Measurements from ENCODE around the gene TIAM2.
"Not testable (repeated sequence)": the region's sequence is repeated elsewhere in the genome, so short reads cannot be mapped to it uniquely, and the experiment has no call there.

Gene TIAM2

DNA sequence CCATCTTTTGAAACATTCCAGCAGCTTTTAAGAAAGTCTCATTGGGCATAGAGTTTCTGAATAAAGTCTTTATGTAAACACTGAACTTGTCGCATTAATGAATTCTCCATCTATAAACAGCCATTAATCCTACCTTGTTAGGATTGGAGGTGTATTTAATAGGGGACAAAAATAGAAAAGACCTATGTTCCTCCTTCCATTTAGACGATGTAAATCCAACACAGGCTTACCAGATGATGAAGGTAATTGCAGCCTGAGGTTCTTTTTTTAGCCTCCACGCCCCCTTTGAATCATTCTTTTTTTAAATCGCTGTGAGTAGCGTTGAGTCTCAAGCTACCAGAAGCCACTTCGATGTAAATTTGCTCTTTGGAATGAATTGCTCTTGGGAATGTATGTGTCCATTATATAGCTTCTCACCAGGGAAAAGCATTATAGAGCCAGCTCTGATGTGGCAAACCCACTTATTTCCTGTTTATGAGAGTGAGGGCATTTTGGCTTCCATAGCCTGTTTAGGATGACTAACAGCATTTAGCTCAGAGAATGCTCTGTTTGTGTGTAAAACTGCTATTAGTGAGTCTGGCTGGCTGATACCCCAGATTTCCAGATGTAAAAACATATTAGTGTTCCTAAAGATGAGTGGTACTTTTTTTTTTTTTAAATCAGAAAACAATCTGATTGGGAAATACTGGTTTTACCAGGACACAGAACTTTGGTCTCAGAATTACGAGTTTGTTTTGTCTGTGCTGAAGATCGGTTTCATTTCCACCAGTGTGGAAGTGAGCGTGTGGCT is 193.8 kb downstream of the TIAM2 start:
- DNase-seq (ENCODE audit: low read depth in 4 of 4, low spot score in 1 of 4), result no peak

DNA sequence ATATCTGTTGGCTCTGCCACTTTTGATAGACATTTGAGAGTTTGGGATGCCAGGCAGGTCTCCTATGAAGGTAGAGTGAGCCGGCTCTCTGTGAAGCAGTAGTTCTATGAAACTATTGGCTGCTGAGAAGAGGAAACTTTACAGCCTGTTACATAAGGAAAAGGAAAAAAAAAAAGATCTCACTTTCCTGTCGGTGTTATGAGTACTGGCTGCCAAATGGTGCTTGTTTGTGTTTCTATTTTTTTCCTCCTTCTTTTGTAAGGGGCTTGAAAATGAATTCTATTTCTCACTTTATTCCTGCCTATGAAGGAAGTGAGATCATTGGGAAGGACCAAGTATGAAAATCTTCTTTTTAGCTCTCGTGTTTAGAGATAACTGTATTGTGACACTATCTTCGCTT is 195.6 kb downstream of the TIAM2 start:
- no peak for DNase-seq (ENCODE audit: low read depth in 4 of 4, low spot score in 1 of 4)

DNA sequence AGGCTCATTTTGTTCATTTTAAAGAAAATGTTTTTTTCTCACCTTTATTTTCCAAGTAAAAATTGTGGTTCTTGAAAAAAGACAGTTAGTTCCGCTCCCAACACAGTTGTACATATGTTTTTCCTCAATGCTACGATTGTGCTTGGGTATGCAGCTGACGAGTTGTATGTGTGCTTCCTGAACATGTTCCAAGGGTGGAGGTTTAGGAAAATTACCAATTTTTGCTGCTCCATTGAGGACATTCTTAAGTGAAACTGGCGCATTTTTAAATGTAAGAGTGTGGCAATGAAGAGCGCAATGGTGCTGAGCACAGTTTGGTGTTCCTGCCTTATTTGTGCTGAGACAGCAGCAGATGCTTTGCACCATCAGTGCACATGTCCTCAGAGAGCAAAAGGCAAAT is 198.4 kb downstream of the TIAM2 start:
- no peak for DNase-seq (ENCODE audit: low read depth in 4 of 4, low spot score in 1 of 4)

DNA sequence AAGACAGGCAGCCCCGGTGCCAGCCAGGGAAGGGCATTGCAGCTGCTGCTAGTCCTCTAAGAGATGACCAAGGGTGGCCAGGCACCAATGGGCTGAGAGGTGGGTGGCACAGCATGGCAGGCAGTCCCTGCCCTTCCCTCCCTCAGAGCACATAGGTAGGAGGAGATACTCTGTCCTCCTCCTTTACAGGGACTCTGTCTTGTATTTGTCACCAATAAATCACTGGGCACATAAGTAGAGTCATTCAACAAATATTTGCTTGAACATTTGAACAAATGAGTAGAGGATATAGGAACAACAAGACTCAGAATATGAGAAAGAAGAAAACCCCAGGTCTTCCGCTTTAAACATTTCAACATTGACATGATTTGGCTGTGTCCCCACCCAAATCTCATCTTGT is 199.3 kb downstream of the TIAM2 start:
- DNase-seq (ENCODE audit: low read depth in 4 of 4, low spot score in 1 of 4), result no peak

DNA sequence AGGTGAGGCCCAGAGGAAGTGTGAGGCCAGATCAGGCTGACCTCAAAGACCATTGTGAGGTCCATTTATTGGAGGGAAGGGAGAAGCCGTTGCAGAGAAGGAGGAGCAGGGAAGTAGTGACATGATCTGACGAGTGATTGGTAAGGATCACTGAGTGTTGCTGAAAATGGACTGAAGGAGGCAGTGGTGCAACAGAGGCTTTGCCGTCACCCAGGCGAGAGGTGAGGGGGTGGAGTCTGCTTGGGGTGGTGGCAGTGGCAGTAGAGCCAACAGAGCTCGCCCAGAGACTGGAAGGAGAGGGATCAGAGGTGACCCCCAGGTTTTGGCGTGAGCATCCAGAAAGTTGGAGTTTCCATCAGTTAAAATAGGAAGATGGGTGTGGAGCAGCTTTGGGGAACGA is 200.8 kb downstream of the TIAM2 start:
- no peak for DNase-seq (ENCODE audit: low read depth in 4 of 4, low spot score in 1 of 4)

DNA sequence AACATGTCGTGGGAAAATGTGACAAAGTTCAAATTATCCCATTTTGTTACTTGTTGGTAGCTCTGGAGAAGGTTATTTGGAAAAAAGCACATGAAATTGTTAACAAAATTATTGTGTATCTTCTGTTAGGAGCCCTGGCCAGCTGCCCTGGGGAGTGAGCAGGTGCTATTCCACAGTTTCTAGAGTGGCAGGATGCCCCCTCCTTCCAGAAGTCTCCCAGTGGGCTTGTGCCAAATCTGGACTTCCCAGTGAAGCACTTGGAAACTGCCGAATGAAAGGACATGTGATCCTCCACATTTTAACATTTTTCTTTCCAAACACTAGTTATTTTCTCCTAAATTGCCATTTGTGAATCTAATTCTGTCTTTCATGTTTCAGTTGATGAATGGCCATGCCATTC is 201.8 kb downstream of the TIAM2 start:
- DNase-seq (ENCODE audit: low read depth in 4 of 4, low spot score in 1 of 4), result no peak

DNA sequence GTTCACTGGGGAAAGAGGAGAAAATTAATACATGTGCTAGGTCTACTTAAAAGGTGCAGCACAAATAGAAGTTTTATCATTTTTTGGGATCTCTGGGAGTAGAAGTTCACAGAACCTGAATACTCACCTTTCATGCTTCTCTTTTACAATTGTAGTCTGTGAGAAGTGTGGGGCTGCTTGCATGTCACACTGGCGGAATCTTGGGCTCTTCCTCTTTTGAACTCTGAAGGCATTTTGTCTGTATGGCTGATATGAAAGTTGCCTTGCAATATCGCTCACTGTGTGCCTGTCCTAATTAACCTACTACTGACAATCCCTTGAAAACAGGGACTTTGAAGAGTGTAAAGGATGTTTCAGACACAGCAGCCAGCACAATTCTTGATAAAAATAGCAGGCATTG is 202.8 kb downstream of the TIAM2 start:
- DNase-seq (ENCODE audit: low read depth in 4 of 4, low spot score in 1 of 4), result no peak

DNA sequence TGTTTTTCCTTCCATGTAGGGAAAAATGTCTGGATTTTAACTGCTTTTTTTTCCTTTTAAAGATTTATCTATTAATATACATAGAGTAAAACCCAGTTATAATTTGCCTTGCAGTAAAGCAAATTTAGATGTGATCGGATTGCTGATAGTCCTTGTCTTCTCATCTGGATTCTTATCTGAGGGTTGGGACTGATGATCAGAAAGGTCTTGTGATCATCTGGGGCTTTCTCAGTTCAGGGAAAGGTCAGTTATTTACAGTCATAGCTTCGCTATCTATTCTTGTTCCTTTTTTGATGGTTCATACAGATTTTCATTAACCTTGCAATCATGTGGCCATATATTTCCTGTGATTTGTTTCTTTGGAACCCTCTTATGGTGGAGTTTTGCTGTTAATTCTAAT is 204.9 kb downstream of the TIAM2 start:
- no peak for DNase-seq (ENCODE audit: low read depth in 4 of 4, low spot score in 1 of 4)

DNA sequence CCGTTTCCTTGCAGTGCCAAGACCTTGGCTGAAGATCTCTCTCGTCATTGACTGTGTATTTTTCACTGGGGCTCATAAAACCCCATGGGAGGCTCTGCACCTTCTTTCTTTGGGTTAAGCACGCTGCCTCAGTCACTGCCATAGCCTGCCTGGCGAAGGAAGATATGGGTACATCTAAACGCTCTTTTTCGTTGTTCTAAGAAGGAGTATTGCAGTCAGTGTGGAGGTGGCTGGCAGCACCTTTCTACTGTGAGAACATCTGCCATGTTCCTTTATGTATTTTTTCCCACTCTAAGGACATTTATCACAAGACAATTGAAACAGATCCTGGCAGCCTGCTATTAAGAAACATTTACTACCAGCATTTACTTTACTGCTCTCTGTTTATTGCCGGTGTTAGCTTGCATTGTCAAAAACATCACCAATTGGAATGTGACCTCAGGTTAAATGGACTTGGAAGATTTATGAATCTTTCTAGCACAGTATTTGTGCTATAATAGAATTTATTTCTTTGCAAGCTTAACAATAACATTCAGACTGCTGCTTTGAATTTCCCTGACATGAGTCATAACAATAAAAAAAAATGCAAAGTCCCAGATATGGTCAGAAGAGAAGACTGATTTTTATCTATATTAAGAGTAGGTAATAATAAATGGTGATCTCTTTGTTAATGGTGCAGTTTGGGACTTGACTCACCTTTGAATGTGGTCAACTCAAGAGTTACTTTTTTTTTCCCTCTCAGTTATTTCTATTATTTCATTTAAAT is 206.5 kb downstream of the TIAM2 start:
- DNase-seq (ENCODE audit: low read depth in 4 of 4, low spot score in 1 of 4), result no peak

DNA sequence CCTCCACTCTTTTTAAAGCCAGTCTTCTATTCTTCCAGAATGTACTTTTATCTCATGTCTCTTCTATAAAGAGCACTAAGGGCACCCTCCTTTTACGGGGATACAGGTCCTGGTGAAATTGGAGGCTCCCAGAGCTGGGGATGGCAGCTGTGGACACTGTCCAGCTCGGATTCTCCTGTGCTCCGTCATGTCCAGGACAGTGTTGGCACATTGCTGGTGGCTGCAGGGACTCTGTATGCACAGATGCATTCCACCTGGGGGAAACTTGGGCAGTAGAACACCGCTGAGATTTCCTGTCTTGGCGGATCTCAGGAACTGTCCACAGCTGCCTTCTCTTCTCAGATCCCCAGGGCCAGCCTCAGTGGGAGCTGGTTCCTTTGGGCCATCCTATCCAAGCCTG is 212.1 kb downstream of the TIAM2 start:
- no peak for DNase-seq (ENCODE audit: low read depth in 4 of 4, low spot score in 1 of 4)

DNA sequence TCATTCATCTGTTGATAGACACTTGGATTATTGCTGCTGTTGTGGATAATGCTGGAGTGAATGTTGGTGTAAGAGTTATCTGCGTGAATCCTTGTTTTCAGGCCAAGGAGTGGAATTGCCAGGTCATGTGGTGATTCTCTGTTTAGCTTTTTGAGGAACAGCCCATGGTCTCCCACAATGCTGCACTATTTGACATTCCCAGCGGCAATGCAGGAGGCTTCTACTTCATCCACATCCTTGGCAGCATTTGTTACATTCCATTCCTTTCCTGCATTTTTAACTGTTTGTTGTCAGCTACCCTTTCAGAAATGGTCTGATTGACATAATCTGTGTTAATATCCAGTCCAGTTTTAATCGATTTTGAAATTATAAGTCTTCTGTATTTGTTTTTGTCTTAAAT is 217.0 kb downstream of the TIAM2 start:
- DNase-seq (ENCODE audit: low read depth in 4 of 4, low spot score in 1 of 4), result no peak

DNA sequence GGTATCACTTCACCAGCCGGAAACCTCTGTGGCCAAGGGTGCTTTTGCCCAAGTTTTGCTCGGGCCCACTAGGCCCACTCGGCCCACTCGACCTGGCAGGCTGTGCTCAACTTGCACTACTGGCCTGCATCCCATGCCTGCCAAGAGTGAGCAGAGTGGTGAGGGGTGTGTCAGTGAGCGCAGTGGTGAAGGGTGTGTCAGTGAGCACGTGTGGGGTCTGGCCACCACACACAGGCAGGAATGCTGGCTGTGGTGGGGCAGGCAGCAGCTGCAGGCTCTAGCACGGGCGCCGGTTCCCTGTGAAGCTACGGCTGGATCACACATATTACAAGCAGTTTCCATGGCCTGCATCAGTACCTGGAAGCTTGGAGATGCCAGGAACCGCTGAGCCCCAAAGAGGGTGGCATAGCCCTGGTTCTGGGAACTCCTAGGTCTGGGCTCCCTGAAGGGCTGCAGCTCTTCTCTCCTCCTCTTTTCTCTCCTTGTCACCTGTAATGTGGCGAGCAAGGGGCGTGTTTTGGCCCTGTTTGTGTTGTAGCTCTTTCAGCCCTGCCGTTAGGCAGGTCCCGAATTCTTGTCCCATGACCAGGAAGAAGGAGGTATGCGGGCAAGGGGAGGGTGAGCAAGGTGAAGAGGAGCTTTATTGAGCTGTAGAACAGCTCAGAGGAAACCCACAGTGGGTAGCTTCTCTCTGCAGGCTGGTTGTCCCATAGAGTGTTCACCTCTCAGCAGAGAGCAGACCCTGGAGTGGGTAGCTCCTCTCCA is 217.7 kb downstream of the TIAM2 start:
- DNase-seq (ENCODE audit: low read depth in 4 of 4, low spot score in 1 of 4), result no peak

DNA sequence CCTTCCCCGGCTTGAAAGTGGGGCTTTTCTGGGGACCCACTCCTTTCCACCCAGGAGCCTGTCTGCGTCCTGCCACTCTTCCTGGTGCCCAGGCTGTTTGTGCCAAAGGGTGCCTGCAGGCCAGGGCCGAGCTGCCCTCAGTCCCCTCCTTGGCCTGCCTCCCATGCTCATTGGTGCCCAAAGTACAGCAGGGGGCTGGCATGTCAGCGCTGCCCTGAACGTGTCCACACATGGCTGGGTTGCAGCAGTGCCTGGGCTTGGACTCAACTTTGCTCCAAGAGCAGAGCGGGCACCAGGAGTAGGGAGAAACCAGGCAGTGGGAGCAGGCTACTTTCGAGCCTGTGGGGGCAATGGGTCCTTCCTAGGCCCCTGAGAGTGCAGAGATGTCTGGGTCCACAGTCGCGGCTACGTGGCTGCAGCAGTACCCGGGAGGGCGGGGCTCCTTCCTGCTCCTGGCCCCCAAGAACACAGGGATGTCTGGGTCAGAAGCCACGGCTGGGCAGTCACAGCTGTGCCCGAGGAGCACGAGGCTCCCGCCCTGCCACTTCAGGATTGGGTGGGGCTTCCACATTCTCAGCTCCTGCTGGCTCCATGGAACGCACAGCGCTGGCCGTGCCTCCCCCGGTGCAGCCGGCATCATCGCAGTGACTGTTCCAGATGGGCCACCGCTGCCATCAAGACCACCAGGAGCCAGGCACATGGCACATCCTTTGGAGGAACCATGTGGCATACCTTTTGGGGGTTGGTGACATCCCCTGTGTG is 218.7 kb downstream of the TIAM2 start:
- DNase-seq (ENCODE audit: low read depth in 4 of 4, low spot score in 1 of 4), result no peak

DNA sequence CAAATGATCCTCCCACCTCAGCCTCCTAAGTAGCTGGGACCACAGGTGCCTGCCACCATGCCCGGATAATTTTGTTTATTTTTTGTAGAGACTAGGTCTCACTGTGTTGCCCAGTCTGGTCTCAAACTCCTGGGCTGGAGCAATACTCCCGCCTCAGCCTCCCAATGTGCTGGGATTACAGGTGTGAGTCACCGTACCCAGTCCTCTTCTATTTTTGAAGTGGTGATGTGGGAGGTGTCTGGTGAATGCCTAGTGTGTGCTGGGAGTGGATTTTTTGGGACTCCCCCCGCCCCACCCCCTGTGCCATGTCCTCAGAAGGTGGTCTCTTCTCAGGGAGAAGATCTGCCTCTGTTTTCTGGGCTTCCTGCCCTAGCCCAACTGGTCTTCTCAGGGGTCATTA is 220.8 kb downstream of the TIAM2 start:
- DNase-seq (ENCODE audit: low read depth in 4 of 4, low spot score in 1 of 4), result no peak

DNA sequence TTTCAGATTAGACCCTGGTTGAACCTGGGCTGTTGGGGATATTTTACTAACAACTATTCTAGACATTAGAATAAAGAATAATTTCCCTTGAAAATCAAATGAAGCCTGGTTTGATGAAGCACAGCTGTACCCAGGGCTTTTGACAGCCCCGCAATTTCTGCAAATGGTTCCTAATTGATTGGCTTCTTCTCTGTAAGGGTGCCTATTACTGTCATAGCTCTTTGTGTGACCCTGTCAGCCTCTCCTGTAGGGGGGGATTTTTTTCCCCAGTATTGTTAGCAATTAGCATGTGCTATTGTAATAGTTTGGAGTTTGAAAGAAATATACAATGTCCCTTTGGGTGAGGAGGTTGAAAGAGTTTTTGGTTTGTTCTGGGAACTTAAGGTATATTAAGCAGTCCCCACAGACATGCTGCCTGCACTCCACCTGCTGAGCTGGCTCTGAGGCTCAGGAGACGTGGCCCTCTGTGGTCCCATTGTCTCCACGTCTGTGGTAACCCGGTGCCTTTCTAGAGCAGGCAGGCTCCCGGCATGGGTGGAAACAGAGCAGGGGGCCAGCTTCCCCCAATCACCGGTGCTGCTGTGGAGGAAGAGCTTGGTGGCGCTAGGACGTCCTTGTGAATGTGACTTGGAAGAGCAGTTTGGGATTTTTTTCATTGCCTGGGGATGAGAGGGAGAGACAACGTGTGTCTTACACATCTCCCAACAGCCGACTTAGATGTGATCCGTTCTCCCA is 221.4 kb downstream of the TIAM2 start:
- no peak for DNase-seq (ENCODE audit: low read depth in 4 of 4, low spot score in 1 of 4)

DNA sequence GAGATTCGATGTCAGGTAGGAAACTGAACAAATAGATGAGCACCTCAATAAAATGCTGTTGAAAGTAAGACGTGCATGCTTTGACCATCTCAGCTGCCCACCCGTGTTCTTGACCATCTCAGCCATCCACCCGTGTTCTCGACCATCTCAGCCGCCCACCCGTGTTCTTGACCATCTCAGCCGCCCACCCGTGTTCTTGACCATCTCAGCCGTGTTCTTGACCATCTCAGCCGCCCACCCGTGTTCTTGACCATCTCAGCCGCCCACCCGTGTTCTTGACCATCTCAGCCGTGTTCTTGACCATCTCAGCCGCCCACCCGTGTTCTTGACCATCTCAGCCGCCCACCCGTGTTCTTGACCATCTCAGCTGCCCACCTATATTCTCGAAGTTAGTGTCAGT is 223.6 kb downstream of the TIAM2 start:
- not testable (repeated sequence) for DNase-seq (ENCODE audit: low read depth in 4 of 4, low spot score in 1 of 4)

DNA sequence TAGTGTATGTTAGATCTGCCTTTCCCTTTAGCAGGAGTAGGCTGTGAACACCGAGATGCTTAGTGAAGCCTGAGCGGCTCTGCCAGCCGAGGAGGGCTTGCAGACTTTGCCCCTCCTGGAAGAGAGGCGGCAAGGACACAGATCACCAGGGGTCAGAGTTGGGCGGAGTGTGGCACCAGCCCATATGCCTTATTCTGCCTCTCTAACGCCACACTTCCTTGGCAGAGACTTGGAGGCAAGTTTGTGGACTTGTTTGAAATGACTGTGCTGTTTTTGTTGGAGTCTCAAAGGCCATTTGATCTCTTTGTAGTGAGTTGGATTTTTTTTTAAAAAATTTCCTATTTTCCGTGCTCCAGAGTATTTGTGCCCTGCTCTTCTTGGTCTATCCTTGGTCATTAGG is 224.2 kb downstream of the TIAM2 start:
- no peak for DNase-seq (ENCODE audit: low read depth in 4 of 4, low spot score in 1 of 4)

DNA sequence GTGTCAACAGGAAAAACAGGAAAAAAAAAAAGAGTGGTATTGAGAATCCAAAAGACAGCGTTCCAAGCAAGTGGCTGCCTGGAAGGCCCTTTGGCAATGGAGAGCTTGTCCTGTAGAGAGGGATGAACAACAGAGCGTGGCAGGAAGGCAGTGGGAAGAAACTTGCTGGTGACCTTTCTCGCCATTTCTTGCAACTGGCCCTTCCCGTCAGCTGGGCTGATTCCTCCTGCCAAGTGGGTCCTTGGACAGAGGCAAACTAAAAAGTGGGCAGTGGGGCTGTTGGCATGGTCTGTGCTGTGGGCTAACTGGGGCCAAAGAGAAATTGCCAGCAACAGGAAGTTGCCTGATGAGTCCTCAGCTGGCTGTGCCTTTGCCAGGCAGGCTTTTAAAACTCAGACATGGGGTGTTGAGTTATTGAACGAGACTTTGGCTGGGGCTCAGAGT is 224.8 kb downstream of the TIAM2 start:
- DNase-seq (ENCODE audit: low read depth in 4 of 4, low spot score in 1 of 4), result no peak

DNA sequence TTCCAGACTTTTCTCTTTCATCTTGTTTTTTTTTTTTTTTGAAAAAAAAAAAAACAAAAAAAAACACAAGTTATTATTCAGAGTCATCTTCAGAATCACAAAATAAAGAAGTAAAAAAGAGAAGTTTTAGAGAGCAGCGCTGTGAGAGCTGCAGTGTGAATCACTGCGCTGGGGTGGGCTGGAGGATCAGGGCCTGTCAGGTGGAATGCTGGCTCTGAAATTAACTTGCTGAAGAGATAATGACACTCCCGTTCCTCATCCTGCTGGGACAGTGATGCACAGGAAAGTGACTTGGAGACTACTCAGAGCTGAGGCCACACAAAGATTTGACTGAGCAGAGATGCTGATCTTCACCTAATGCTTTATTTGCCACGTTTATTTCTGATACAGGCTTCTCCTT is 226.0 kb downstream of the TIAM2 start:
- no peak for DNase-seq (ENCODE audit: low read depth in 4 of 4, low spot score in 1 of 4)

DNA sequence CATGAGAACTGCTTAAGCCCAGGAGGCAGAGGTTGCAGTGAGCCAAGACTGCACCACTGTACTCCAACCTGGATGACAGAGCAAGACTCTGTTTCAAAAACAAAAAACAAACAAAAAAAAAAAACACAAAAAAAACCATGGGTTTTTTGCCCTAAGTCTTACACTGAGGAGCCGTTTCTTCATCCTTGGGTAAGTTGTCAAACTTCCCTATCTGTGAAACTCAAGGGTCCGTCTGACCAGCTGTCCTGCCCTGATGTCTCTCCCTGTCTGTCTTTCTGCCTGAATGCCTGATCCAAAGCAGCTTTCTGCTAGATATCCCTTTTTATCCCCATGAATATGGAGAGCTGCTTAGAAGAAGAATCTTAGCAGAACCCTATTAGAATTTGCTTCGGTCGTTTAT is 227.4 kb downstream of the TIAM2 start:
- DNase-seq (ENCODE audit: low read depth in 4 of 4, low spot score in 1 of 4), result no peak

Measured in stimulated activated CD4-positive, alpha-beta T cell treated with anti-CD3 and anti-CD28 coated beads, Interleukin-1b, Interleukin-23, amount 100 ng/mL, for 24 hours (primary cell).